HG03039 (cell line): ENCODE data around the gene MEIOB.
"Not testable (repeated sequence)": the region's sequence is repeated elsewhere in the genome, so short reads cannot be mapped to it uniquely, and the experiment has no call there.

Experiments used
- ATAC-seq: cut with Tn5 transposase; IDR thresholded peaks from one replicate; pipeline ENCODE4 v1.9.1; 2021; ENCODE audit warnings: mild to moderate bottlenecking, moderate library complexity; ENCODE audit not compliant: unreplicated experiment

MEIOB gene

GRCh38 chr16:1878256-1878655 lies 6.3 kb upstream of the MEIOB start:
- no peak for ATAC-seq

- ATAC-seq: no peak
These were observed 5.8 kb upstream of the MEIOB start for GRCh38 chr16:1877804-1878203.

GRCh38 chr16:1877089-1877488 lies 5.1 kb upstream of the MEIOB start:
- no peak for ATAC-seq

- ATAC-seq: no peak
These were observed 4.5 kb upstream of the MEIOB start for GRCh38 chr16:1876468-1876867.

GRCh38 chr16:1876066-1876465 lies 4.1 kb upstream of the MEIOB start:
- not testable (repeated sequence) for ATAC-seq

- ATAC-seq: no peak
These were observed 2.9 kb upstream of the MEIOB start for GRCh38 chr16:1874854-1875253.

GRCh38 chr16:1870365-1871082 lies 1.4 kb downstream of the MEIOB start:
- ATAC-seq: no peak

- ATAC-seq: no peak
These were observed 5.9 kb downstream of the MEIOB start for GRCh38 chr16:1865902-1866690.

- no peak for ATAC-seq
These were observed 8.1 kb downstream of the MEIOB start for GRCh38 chr16:1863681-1864460.

- ATAC-seq: no peak
These were observed 9.6 kb downstream of the MEIOB start for GRCh38 chr16:1862394-1862793.

GRCh38 chr16:1861730-1862129 lies 10.2 kb downstream of the MEIOB start:
- no peak for ATAC-seq

GRCh38 chr16:1859650-1860049 lies 12.3 kb downstream of the MEIOB start:
- no peak for ATAC-seq

- ATAC-seq: no peak
These were observed 13.6 kb downstream of the MEIOB start for GRCh38 chr16:1858189-1858865.

GRCh38 chr16:1857433-1858097 lies 14.4 kb downstream of the MEIOB start:
- no peak for ATAC-seq

GRCh38 chr16:1851793-1852192 lies 20.2 kb downstream of the MEIOB start:
- ATAC-seq: no peak

- no peak for ATAC-seq
These were observed 21.0 kb downstream of the MEIOB start for GRCh38 chr16:1850981-1851380.

GRCh38 chr16:1846416-1846815 lies 25.5 kb downstream of the MEIOB start:
- ATAC-seq: no peak

- no peak for ATAC-seq
These were observed 26.0 kb downstream of the MEIOB start for GRCh38 chr16:1845985-1846384.

- ATAC-seq: no peak
These were observed 32.4 kb downstream of the MEIOB start for GRCh38 chr16:1839554-1839953.

GRCh38 chr16:1834096-1834495 lies 37.9 kb downstream of the MEIOB start:
- no peak for ATAC-seq
